T-helper 2 cell treated with Interferon-gamma antibody and Interleukin-4, amounts not matched to agents 100 ng/mL and 5 ng/mL, for 36 hours (primary cell): ENCODE data around the gene TMPRSS3. TPM values are rescaled to one million over a fixed set of nuclear protein-coding genes. Genes with fewer than 3 reads are reported as not detected.

Source experiments
- intact Hi-C: fragments of 100-400 bp; cut with micrococcal nuclease; formaldehyde crosslinking; loops from one replicate; pipeline ENCODE4 v1.15.1; 2023
- total RNA-seq: library from RNA; stranded (reverse); gene quantifications from 2 replicates; pipeline ENCODE4 v1.2.3, GENCODE V29; 2022

TMPRSS3 gene
- 3.9 and 5.3 TPM in 2 replicates for total RNA-seq

DNA sequence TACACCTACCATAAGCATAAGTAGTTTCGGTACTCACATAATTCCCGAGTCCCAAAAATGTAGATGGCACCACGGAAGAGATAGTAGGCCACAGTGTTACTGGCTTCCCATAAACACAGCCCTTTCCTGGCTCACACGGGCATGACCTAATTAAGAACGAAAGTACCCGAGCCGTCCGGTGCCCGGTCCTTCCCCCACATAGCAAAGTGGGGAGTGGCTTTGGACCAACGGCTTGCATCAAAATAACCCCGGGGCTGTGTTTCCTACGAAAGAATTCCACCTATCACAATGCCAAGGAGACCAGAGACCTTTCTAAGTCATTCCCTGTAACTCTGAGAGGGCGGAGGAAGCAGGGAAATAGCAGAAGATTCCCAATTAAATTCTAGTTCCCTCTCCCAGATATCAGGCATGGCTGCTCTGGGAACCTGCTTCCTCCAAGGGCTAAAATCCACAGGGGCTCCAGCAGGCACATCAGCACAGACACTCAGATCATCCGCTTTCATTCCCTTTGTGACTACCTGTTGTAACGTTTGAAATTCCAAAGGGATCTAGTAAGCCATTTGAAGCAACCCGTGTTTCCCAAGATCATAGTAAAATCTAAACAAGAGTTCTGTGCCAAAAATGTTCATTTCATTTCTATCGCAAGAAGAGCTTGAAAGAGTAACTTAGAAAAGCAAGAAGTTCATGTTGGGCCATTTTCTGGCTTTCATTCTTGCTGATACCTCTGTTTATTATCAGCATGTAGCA lies at the start of gene TMPRSS3:
Gene TMPRSS3, minus strand, starts transcription at position 148 of the 747 bp plus-strand sequence. CDS start 635 bp downstream, outside the sequence.
- intact Hi-C loops: no loop called here

- intact Hi-C loops: no loop called here
These were observed 49.5 kb upstream of the TMPRSS3 start for GRCh38 chr21:42445311-42445710.

GRCh38 chr21:42444745-42445059 lies 48.9 kb upstream of the TMPRSS3 start:
- intact Hi-C loops: no loop called here

DNA sequence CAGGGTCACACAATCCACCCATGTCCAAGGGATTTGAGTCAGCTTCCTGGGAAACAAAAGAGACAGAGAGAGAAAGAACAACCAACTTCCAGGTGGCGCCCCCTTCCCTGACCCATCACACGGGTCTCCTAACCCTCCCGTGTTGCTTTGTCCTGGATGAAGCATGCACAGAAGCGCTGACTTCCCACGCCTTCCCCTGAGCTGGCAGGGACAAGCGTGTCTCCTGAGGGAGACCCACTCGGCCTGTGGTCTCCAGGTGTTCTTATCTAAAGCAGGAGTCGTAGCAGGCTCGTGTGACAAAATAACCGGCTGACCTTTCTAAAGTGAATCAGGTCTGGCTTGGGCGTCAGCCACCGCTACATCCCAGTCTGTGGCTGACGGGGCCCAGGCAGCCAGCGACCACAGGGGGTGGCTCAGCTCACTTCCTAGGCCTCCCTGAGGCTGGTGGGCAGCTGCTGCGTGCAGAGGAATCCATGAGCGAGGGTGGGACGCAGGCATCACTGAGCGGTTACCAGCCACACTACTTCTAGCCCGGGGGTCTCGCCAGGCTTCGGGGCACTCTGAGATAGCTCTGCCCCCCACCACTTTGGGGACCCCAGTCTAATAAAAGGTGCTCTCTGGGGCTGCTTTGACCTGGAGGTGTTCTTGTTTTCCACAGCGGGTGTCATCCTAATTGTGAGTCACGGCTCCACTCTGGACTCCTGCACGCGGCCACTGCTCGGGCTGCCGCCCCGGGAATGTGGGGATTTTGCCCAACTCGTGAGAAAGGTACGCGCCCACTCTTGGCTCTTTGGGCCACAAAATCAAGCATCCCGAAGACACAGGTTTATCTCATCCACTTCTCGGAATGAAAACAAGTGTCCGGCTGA lies 48.3 kb upstream of the TMPRSS3 start:
- intact Hi-C loops: no loop called here

- intact Hi-C loops: no loop called here
These were observed 47.4 kb upstream of the TMPRSS3 start for GRCh38 chr21:42443181-42443785.

- intact Hi-C loops: no loop called here
These were observed 46.1 kb upstream of the TMPRSS3 start for GRCh38 chr21:42441963-42442362.

DNA sequence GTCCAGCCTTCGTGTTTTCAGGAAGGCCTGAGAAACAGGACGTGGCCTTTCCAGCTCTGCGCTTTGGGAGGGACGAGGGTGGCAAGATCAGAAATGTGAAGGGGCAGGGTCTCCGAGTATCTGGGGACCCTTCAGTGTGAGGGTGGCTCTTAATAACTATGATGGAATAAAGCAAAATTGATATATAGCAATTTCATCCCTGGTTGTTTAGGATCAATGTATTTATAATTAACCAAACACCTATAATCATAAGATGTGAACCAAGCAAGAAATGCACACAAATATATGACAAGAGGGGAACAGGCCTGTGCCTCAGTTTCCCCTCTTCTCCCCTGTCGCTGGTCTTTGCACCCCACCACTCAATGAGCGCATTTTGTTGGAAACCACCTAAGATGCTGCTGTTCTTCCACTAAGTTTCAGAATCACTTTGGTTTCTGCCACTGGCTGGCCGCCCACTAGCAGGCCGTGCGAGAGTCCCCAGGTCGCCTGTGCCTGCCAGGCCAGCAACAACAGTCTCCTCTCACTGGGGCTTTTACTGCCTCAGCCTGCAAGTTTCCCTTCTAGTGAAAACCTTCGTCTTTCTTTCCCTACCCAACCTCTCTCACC lies 44.4 kb upstream of the TMPRSS3 start:
- intact Hi-C loops: no loop called here

DNA sequence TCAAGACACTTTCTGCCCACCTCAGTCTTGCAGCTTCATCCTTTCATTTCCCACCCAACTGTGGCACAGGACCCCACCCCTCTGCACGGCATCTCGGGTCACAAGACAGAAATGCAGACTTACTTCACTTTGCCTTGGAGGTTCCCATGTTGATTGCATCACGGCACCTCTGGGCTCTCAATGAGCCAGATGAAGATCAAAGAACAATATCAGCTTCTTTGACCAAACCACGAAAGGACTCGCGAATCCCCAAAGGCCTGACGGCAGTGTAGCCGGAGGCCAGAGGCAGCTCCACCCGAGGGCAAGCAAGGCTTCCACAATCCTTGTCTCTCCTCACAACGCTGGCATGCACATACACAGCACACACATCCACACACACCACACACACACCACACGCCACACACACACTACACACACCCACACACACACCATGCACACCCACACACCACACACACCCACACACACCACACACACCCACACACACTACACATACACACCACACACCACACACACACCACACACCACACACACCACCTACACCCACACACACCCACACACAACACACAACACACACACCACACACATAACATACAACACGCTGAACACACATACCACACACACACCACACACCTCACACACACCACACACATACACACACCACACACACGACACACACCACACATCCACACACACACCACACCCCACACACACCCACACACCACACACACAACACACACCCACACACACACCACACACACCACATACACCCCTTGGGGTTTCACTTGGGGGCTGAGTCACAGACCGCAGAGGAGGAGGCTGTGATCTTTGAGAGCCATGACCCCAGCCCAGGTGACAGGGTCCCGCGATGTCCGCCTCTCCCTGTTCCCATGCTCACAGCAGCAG lies 43.7 kb upstream of the TMPRSS3 start:
- intact Hi-C loops: no loop called here

DNA sequence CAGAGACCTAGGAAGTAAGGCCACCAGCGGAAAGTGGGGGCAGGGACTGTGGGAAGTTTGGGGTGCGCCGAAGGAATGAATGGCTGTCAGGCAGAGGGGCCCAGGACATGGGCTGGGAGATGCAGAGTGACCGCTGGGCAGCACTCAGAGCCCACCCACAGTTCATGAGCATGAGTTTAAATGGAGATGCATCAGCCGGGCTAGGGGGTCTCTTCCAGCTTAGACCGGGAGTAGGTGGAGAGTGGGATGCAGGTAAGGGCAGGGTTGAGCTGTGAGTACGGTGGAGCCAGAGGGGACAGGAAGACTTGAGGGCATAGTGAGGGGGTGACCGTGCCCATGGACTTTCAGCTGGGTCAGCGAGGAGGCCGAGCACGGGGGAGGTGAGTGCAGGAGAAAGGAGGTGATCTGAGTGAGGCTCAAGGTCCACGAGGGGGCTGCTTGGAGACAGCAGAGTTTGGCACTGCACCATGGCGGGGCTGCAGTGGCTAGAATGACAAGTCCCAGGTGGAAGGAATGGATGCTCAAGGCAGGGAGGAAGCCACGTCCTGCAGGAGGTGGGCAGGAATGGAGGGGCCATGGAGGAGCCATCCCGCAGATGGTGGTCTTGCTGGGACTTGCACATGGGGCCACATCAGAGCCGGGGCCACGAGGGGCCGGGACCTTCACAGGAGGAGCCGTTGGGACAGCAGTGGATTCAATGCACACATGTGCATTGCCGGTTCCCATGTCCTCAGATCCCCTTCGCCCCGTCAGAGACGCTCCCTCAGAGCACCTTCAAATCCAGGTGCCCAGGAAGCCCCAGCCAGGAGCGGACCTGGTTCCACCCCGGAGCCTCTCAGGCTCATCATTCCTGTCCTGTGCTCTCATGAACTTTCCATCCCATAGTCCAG lies 42.7 kb upstream of the TMPRSS3 start:
- intact Hi-C loops: no loop called here

GRCh38 chr21:42437786-42438185 lies 41.9 kb upstream of the TMPRSS3 start:
- intact Hi-C loops: no loop called here

- intact Hi-C loops: no loop called here
These were observed 41.1 kb upstream of the TMPRSS3 start for GRCh38 chr21:42436914-42437313.

- intact Hi-C loops: no loop called here
These were observed 40.0 kb upstream of the TMPRSS3 start for GRCh38 chr21:42435833-42436232.

GRCh38 chr21:42435401-42435800 lies 39.5 kb upstream of the TMPRSS3 start:
- intact Hi-C loops: no loop called here

DNA sequence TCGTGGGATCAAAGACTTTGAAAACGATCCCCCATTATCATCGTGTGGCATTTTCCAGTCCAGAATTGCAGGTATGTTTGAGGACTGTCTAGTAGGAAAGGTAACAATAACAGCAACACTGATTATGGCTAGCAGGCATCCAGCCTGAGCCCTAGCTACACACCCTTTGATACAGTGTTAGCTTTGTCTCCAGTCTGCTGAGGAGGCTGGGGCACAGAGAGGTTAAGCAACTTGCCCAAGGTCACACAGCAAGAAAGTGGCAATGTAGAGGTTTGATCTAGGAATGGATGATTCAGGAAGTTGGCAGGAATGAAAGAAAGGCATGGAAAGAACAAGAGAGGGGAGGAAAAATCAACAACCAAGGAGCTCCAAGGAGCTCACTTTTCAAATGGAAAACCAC lies 39.0 kb upstream of the TMPRSS3 start:
- intact Hi-C loops: no loop called here

DNA sequence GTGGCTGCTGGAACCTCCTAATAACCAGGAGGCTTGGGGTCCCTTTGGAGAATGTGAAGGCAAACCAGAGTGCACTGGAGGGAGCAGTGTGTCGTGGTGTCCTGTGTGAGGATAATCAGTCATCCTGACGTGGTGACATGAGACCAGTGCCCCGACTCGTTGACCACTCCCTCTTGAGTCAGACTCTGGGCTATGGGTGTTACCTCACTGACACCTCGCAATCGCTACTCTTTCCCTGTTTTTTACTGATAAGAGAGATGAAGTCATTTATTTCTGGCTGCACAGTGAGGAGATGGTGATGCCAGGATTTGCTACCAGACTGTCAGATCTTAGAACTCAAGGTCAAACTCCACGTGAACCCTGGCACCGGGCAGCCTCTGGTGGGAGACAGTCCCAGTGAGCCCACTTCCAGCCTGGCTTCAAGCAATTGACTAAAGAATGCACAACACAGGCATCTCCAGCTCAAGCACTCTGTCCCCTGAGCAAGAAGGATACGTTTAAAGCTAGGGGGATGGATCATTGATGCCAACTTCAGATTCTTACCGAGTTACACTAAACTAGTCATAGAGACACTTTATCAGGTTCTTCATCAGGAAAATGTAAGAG lies 38.2 kb upstream of the TMPRSS3 start:
- intact Hi-C loops: no loop called here

DNA sequence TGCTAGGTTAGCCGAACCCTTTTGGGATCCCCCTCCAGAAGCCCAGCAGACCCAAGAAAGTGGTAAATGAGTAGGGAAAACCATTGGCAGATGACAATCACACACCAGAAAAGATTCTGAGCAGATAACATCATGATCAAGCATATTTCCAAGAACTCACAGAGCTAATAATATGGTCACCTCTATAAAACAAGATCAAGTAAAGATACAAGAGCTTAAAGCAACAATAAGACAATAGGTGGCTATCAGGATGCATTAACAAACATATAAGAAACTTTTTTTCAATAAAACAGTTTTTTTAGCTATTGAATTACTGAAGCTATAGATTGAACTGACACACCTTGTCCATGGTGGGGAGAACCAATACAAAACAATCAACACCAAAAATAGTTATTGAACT lies 36.8 kb upstream of the TMPRSS3 start:
- intact Hi-C loops: no loop called here

- intact Hi-C loops: no loop called here
These were observed 35.3 kb upstream of the TMPRSS3 start for GRCh38 chr21:42431196-42431595.

- intact Hi-C loops: no loop called here
These were observed 34.7 kb upstream of the TMPRSS3 start for GRCh38 chr21:42430521-42430920.

- intact Hi-C loops: loop anchor here (5.0 to 10.0 kb wide), 4 partner anchors 38 to 235 kb away; no protein-coding TSS in a partner anchor
These were observed 34.0 kb upstream of the TMPRSS3 start for GRCh38 chr21:42429856-42430255.
